ENCODE measurements around the gene HACE1.
A peak's percentile ranks its signal among the peaks of the same experiment; 100 is the strongest.

Gene HACE1

DNA sequence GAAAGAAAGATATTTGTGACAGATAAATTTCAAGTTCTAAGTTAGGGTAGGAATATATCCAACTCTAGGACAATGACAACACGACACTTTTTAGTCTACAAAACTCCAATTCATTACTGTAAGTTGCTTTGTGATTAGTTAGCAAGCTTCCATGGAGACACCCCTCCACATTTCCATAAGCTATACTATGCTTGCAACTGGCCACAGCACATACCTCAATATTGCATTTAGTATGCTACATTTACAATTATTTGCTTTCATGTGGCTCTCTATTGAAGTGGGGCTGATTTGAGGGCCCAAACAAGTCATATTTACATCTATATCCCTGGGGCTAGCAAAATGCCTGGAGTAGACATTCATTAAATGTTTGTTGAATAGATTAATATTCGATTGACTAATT lies 129.3 kb downstream of the HACE1 start:
- DNase-seq (ENCODE audit: low read depth): no peak

DNA sequence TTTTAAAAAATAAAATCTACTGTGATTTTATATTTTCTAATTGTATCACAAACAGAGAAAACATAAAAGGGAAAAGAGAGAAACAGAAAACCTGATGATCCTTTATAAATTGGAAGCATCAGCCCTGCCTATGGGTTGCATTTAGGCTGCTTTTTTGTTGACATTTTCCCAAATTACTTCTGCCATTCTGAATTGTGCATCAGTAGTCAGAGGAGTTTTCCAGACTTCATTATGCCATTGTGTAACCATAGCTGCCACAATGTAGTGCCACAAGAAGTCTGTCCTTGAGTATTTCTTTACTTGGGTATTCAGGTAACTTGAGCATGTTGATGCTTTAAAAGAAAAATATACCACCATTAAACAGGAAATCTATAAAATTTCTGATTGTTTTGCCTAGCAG lies 130.3 kb downstream of the HACE1 start:
- no peak for DNase-seq (ENCODE audit: low read depth)

- DNase-seq (ENCODE audit: low read depth): no peak
These were observed 131.3 kb downstream of the HACE1 start for GRCh38 chr6:104728448-104728847.

- DNase-seq (ENCODE audit: low read depth): no peak
These were observed 141.0 kb downstream of the HACE1 start for GRCh38 chr6:104718672-104719071.

DNA sequence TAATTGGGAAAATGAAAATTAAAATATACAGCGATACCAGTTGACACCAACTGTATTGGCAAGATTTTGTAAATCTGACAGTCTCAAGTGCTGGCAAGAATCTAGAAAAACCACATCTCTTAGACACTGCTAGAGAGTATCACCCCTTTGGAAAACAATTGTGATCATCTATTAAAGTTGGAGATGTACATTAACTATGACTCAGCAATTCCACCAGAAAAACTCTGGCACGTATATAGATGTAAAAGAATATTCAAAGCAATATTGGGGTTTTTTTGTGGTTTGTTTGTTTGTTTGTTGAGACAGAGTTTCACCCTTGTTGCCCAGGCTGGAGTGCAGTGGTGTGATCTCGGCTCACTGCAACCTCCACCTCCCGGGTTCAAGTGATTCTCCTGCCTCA lies 142.9 kb downstream of the HACE1 start:
- DNase-seq (ENCODE audit: low read depth): no peak

GRCh38 chr6:104714796-104715195 lies 144.9 kb downstream of the HACE1 start:
- no peak for DNase-seq (ENCODE audit: low read depth)

DNA sequence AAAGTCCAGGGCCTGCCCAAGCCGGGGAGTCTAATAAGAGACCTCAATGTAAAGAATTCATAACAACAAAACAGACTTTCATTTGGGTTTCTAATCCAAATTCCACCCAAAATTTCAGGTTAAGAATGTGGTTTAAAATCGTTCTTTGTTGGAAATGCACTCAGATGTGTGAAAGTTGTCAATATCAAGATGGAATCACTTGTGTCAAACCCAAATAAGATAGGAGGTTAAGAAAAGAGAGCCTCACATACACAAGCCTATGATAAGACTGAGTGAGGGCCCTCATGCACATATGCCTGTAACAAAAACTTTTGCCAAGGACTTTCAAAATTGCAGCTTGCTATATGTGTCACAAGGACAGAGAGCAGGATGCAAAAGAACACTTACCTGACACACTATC lies 145.7 kb downstream of the HACE1 start:
- DNase-seq (ENCODE audit: low read depth): no peak

DNA sequence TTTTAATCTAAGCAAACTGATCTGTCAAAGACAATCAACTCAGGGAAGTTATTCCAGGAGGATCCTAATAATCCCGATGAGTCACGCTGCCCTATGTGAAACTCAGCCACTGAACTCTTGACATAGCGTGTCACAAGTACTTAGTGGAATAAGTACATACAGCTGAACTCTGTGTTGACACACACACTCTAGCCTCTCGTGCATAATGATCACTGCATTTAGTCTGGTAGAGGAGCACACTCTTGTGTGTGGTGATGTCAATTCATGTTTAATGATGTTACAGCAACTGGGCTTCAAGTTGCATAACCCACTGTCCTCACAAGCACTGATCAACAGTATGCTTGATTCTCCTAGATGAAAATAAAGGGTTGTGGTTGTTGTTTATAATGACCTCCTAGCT lies 148.3 kb downstream of the HACE1 start:
- no peak for DNase-seq (ENCODE audit: low read depth)

GRCh38 chr6:104710543-104711335 lies 149.0 kb downstream of the HACE1 start:
- DNase-seq (ENCODE audit: low read depth): no peak

- no peak for DNase-seq (ENCODE audit: low read depth)
These were observed 153.7 kb downstream of the HACE1 start for GRCh38 chr6:104705916-104706442.

DNA sequence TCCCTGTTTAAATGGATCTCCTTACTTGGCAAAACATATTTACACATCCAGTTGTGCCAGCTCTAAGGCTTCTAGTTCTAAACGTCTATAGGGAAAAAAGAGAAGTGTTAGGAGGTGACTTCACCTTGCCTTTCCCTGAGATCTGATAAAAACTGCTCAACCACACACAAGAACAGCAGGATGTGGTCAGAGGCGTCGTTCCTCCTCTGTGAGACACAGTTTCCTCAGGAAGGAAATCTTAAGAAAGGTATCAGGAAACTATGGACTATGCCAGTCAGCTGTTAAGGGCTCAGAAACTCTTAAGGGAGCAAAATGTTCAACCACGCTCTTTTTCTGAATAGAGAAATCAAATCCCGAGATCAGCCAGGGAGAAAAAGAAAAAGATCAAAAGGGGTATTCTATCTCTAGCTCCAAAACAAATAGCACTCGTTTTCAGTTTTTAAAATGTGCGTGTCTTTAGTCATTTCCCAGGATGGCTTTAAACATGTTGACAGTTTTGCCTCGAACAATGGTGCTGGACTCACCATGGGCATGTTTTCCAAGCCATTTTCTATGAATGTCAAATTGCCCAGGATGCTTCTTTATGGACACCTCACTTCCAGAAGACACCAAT lies 154.5 kb downstream of the HACE1 start:
- peak; percentile 6 for DNase-seq (ENCODE audit: low read depth)

GRCh38 chr6:104704191-104704590 lies 155.5 kb downstream of the HACE1 start:
- DNase-seq (ENCODE audit: low read depth): no peak

GRCh38 chr6:104702126-104702841 lies 157.4 kb downstream of the HACE1 start:
- no peak for DNase-seq (ENCODE audit: low read depth)

DNA sequence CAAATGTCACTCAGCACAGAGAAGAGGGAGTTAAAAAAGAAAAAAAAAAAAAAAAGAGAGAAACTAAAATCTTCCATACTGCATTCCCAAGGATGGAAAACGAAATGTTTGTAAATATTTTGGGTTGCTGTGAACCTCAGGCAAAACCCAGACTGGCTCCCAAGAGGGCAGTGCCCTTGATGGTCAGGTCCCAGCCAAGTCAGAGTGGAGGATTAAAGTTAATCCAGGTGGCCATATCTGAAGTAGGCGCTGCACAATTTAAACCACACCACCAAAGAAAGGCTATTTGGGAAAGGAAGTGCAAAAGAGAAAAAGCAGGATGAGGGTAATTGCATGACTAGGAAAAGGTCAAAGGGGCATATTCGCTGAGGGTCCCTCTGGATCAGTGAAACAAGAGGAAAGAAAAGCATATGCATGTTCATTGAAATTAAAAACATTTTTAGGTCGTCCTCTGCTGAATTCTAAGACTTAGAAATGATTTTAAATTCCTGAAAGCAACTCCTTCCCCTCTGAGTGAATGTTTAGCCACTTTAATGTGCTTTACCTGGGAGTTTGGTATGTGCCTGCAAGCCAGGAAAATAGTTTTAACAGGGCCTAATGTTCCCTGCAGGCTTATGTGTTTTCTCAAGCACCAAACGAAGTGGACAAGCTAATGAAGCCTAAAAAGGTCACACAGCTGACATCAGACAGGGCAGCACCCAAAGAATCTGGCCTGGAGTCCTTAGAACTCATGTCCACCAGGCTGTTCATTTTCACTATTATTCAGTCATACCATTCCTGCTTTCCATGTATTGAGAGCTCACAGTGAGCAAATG lies 159.1 kb downstream of the HACE1 start:
- no peak for DNase-seq (ENCODE audit: low read depth)

DNA sequence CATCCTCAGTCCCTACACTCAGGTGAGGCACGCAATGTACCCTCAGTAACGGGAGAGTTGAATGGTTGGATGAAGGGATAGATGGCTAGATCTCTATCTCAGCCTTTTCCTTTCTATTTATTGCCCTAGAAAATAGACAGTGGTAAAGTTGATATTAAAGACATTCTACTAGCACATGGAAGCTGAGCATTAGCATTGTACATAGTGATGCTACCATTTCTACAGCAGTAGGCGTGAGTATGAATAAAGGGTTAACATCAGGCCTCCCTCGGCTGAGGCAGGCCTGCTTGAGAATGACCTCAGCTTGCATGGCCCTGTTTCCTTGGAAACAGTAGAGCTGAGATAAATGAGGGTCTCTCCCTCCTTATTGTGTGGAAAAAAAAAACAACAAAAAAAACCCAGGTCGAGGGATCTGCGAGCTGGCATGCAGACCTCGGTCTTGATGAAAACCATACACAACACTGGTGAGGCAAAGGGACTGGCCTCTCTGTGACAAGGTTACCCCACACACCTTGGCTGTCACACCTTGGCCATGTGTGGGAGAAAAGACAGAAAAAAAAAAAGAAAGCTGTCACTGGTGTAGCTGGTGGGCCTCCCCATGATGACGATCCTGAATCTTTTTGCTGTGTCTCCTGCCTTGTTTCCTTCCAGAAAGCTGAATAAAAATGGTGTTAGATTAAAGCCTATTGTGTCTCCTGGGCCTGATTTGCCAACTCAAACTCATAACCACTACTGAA lies 160.0 kb downstream of the HACE1 start:
- no peak for DNase-seq (ENCODE audit: low read depth)

DNA sequence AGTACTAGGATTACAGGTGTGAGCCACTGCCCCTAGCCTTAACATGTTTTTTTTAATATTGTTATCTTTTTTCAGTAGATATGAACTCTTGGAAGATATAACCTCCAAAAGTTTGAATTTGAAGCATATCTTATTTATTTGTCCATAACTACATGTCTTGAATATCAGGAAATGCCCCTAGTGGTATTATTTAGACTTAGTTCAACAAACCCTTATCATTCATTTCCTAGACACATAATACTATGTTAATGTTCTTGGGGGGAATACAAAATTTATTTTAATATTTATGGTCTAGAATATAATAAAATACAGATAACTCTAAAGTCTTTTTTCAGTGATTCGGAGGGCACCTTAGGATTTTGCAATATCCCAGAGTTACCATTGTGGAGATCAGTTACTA lies 160.7 kb downstream of the HACE1 start:
- DNase-seq (ENCODE audit: low read depth): no peak

DNA sequence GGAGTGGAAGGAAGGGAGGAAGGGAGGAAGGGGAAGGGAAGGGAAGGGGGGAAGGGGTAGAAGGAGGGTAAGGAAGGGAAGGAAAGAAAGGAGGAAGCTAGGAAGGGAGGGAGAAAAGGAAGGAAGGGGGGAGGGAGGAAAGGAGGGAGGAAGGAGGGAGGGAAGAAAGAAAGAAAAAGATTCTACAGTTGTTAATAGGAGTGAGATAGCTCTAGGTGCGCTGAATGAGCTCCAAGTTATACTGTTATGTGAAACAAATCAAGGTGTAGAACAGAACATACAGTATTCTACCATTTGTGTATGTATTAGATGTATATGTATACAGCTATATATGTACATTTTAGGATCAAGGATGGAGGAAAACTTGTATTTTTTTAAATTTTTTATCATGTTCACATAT lies 167.7 kb downstream of the HACE1 start:
- DNase-seq (ENCODE audit: low read depth): no peak

DNA sequence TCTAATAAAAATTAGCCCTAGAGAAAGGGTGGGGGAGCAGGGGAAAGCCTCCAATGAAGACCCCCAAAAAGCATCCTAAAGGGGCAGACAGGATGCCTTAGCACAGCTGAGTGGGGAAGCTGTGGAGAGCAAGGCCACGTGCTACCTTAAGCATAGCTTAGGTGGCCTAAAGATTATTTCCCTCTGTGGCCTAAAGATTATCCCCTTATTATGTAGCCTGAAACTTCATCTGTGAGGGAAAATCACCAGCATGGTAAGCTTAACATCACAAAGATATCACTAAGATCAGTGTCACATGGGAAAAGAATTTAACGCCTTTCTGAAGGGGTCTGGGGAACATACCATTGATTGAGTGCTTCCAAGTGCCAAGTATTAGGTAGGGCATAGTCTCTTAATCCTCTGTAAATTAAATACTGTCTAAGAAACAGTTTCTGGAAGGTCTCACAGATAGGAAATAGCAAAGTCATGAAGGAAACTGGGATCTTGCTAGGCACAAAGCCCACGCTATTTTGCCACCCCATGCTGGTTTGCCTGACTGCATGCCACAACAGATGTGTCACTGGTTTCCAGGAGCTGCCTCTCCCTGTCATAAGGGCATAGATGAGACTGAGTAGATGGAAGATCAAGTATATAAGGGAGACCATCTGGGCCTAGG lies 170.0 kb downstream of the HACE1 start:
- no peak for DNase-seq (ENCODE audit: low read depth)

GRCh38 chr6:104688283-104688969 lies 171.3 kb downstream of the HACE1 start:
- no peak for DNase-seq (ENCODE audit: low read depth)

GRCh38 chr6:104686550-104687175 lies 173.1 kb downstream of the HACE1 start:
- DNase-seq (ENCODE audit: low read depth): no peak
